Naive thymus-derived CD4-positive, alpha-beta T cell (primary cell): ENCODE data around the gene TRIM38. TPM values are rescaled to one million over a fixed set of nuclear protein-coding genes. Genes with fewer than 3 reads are reported as not detected.
"Not testable (repeated sequence)": the region's sequence is repeated elsewhere in the genome, so short reads cannot be mapped to it uniquely, and the experiment has no call there.

ENCODE experiments used
- ATAC-seq: fragments of 150-1000 bp; cut with Tn5 transposase; 2 replicates; pipeline ENCODE4 v1.10.0; 2021; ENCODE audit warnings: mild to moderate bottlenecking, moderate library complexity
- CTCF ChIA-PET: fragments of 350-600 bp; sonication (Branson Sonifier 250); formaldehyde crosslinking; loops from one replicate; lab custom pipeline; 2021; ENCODE audit warnings: antibody characterized with exemption; lab: Charles Lee
- POLR2A ChIA-PET: fragments of 350-600 bp; sonication (Branson Sonifier 250); formaldehyde crosslinking; loops from one replicate; lab custom pipeline; 2021; ENCODE audit warnings: antibody characterized with exemption, inconsistent platforms; lab: Charles Lee
- DNase-seq, 9 donors: peaks; one replicate each; pipeline versions ENCODE4 v3.0.0 to v3.0.0-alpha.2; 2020 to 2022; ENCODE audit warnings: mixed read lengths in 1 of 9
- H3K27ac ChIP-seq: one replicate; pipeline ENCODE4 v1.7.0; 2013; ENCODE audit warnings: mild to moderate bottlenecking, low read depth, low read length, moderate library complexity
- H3K27me3 ChIP-seq, 2 donors: one replicate each; pipeline ENCODE4 v1.7.0; 2013; ENCODE audit warnings: low read length in 2 of 2, mild to moderate bottlenecking in 2 of 2, moderate library complexity in 2 of 2; ENCODE audit not compliant: control insufficient read depth in 2 of 2, insufficient read depth in 2 of 2
- H3K36me3 ChIP-seq, 3 experiments: 1 replicate in 2 of 3; 2 replicates in 1 of 3; pipeline ENCODE4 v1.7.0; 2013; ENCODE audit warnings: low read length in 3 of 3, mild to moderate bottlenecking in 3 of 3, moderate library complexity in 1 of 3; ENCODE audit not compliant: insufficient read depth in 3 of 3, control insufficient read depth in 2 of 3
- H3K4me1 ChIP-seq, 2 donors: one replicate each; pipeline ENCODE4 v1.7.0; 2013; ENCODE audit warnings: low read length in 2 of 2, mild to moderate bottlenecking in 2 of 2, moderate library complexity in 1 of 2; ENCODE audit not compliant: control insufficient read depth in 2 of 2, insufficient read depth in 2 of 2
- H3K4me3 ChIP-seq: 2 replicates; pipeline ENCODE4 v1.7.0; 2013; ENCODE audit warnings: mild to moderate bottlenecking, low read length
- H3K9me3 ChIP-seq, 3 experiments: 1 replicate in 2 of 3; 2 replicates in 1 of 3; pipeline ENCODE4 v1.7.0; 2013; ENCODE audit warnings: low read length in 3 of 3; ENCODE audit not compliant: control insufficient read depth in 2 of 3
- H3K27ac Mint-ChIP-seq, 9 donors: one replicate each; pipeline ENCODE4 v1.8.0; 2020 to 2022; ENCODE audit warnings: mixed read lengths in 9 of 9, mild to moderate bottlenecking in 8 of 9, moderate library complexity in 5 of 9, inconsistent platforms in 2 of 9
- H3K27me3 Mint-ChIP-seq, 5 donors: one replicate each; pipeline ENCODE4 v1.8.0; 2021 to 2022; ENCODE audit warnings: mixed read lengths in 5 of 5, mild to moderate bottlenecking in 1 of 5
- H3K36me3 Mint-ChIP-seq, 5 donors: one replicate each; pipeline ENCODE4 v1.8.0; 2020 to 2022; ENCODE audit warnings: mixed read lengths in 5 of 5, mild to moderate bottlenecking in 3 of 5, inconsistent platforms in 1 of 5
- H3K4me1 Mint-ChIP-seq, 7 donors: one replicate each; pipeline ENCODE4 v1.8.0; 2020 to 2022; ENCODE audit warnings: mixed read lengths in 7 of 7, mild to moderate bottlenecking in 3 of 7, inconsistent platforms in 1 of 7
- H3K4me3 Mint-ChIP-seq, 10 donors: one replicate each; pipeline ENCODE4 v1.8.0; 2020 to 2022; ENCODE audit warnings: mild to moderate bottlenecking in 10 of 10, mixed read lengths in 10 of 10, moderate library complexity in 6 of 10, inconsistent platforms in 2 of 10
- H3K9me3 Mint-ChIP-seq, 11 donors: one replicate each; pipeline ENCODE4 v1.8.0; 2020 to 2022; ENCODE audit warnings: mixed read lengths in 11 of 11, mild to moderate bottlenecking in 4 of 11, inconsistent platforms in 1 of 11, moderate library complexity in 1 of 11
- intact Hi-C, 2 donors: fragments of 100-400 bp; cut with micrococcal nuclease; formaldehyde crosslinking; loops; one replicate each; pipeline ENCODE4 v1.15.1; 2023
- polyA plus RNA-seq, 2 donors: library from polyadenylated mRNA; unstranded; fragments of 300-500 nt; fragmentation: Illumina TruSeq; gene quantifications; one replicate each; pipeline ENCODE4 v1.2.3, GENCODE V29; 2021
- total RNA-seq, 6 experiments: library from RNA in 5 of 6; stranded (reverse) in 5 of 6; gene quantifications; 1 replicate in 5 of 6; 2 replicates in 1 of 6; pipeline ENCODE4 v1.2.3 and lab custom pipeline; 2021 to 2026

The TRIM38 gene
- total and polyA plus RNA-seq, 7 experiments from 2014 or later = 4.4 to 32.8 (median 24.5) TPM

- no peaks in the 10 kb centered on the region for H3K27me3 ChIP-seq
- Mint-ChIP-seq H3K4me1 (peaks cover 0 to 10% (median 2%) of the 10 kb centered on the region in 7 donors), H3K27ac (no peak overlapping the region), H3K4me3 (no peak overlapping the region), H3K27me3 (no peaks in the 10 kb centered on the region), H3K9me3 (no peaks in the 10 kb centered on the region), H3K36me3 (peaks cover 5 to 40% (median 17%) of the 10 kb centered on the region in 5 donors)
- H3K4me3 ChIP-seq = no peak overlapping the region
- intact Hi-C loops = loop anchor here in 1 of 2 donors (5.0 kb wide), 1 partner anchor 778 kb away; no protein-coding TSS in a partner anchor
- ChIA-PET POLR2A (interaction anchor here (0.6 to 2.7 kb wide), 3 partner anchors 9 to 69 kb away, joined by 3 to 12 read pairs (median 3); no protein-coding TSS in a partner anchor), CTCF (interaction anchor here (1.1 to 1.3 kb wide), 2 partner anchors 16 to 121 kb away, joined by 4 to 5 read pairs; no protein-coding TSS in a partner anchor)
- ATAC-seq (no peak), DNase-seq (no peak)
- H3K9me3 ChIP-seq = no peaks in the 10 kb centered on the region
- H3K27ac ChIP-seq = no peak overlapping the region
- peaks cover 0 to 15% (median 0%) of the 10 kb centered on the region in 3 experiments for H3K36me3 ChIP-seq
- no peaks in the 10 kb centered on the region for H3K4me1 ChIP-seq
Measured at GRCh38 chr6:26000366-26001144, 38.0 kb downstream of the TRIM38 start.

- Mint-ChIP-seq H3K27me3 (no peaks in the 10 kb centered on the region), H3K4me1 (peaks cover 4 to 15% (median 10%) of the 10 kb centered on the region in 7 donors), H3K36me3 (peaks cover under 1 to 38% (median 18%) of the 10 kb centered on the region in 5 donors), H3K27ac (no peak overlapping the region), H3K9me3 (no peaks in the 10 kb centered on the region), H3K4me3 (no peak overlapping the region)
- Histone ChIP-seq H3K27me3 (no peaks in the 10 kb centered on the region), H3K9me3 (no peaks in the 10 kb centered on the region), H3K4me1 (no peaks in the 10 kb centered on the region), H3K4me3 (no peak overlapping the region), H3K27ac (no peak overlapping the region), H3K36me3 (peaks cover 0 to 10% (median 0%) of the 10 kb centered on the region in 3 experiments)
- ATAC-seq = peak; percentile 63
- CTCF ChIA-PET = interaction anchor here (0.6 to 4.6 kb wide), 12 partner anchors 8 to 1557 kb away, joined by 3 to 48 read pairs (median 4); a partner anchor contains a TSS
- POLR2A ChIA-PET = interaction anchor here (0.8 to 12.4 kb wide), 7 partner anchors 10 to 122 kb away, joined by 3 to 166 read pairs (median 6); a partner anchor contains a TSS
- intact Hi-C loops = loop anchor here in 1 of 2 donors (1.0 to 5.0 kb wide), 3 partner anchors 14 to 781 kb away; a partner anchor contains a TSS
- DNase-seq = peak in 6 of 9 donors; percentile 34 to 44 (median 38)
Measured at GRCh38 chr6:26003102-26003694, 40.6 kb downstream of the TRIM38 start.

DNA sequence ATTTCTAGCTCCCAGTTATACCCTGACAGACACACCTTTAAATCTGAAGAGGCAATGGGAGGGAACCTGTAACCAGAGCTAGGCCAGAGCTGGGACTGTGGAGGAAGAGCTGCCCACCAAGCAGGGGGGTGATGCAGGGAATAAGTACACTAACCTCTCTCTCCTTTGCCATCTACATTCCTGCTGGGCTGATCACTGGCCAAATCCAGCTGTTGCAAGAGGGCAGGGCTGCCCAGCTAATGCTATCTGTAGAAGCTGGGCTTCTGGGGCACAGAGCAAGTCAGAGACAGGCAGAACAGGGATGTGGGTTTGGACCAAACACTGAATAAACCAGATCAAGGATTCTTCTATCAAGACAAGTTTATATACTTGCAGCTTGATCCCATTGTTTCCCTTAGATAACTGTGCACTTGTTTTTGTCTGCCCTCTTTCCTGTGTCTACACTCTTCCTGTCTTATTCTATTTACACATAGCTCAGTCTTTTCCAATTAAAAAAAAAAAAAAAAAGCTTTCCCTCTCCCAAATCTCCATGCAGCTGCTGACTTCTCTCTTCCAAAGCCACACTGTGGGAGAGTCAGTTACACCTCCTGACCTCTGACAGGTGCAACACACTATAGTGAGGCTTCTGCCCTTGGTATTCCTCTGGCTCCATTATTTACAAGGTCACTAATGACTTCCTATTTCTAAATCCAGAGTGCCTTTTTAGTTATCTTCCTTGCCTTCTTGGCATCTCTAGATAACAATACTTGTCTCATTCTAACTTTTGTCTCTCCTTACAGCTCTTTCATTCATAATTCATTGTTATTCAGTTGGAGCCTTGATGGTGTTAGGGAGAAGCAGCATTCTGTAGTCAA, 43.7 kb downstream of the TRIM38 start:
- H3K27me3 Mint-ChIP-seq = no peaks in the 10 kb centered on the region
- ATAC-seq (no peak), DNase-seq (no peak)
- H3K4me3 Mint-ChIP-seq = no peak overlapping the region
- Histone ChIP-seq H3K4me3 (no peak overlapping the region), H3K36me3 (no peaks in the 10 kb centered on the region), H3K4me1 (no peaks in the 10 kb centered on the region), H3K27ac (no peak overlapping the region), H3K27me3 (no peaks in the 10 kb centered on the region), H3K9me3 (no peaks in the 10 kb centered on the region)
- H3K4me1 Mint-ChIP-seq = peaks cover 0 to 15% (median 10%) of the 10 kb centered on the region in 7 donors
- H3K9me3 Mint-ChIP-seq = no peaks in the 10 kb centered on the region
- H3K27ac Mint-ChIP-seq = peak overlapping the region in 2 of 9 donors; percentile 27 to 34
- POLR2A ChIA-PET = interaction anchor here (0.6 to 12.4 kb wide), 3 partner anchors 8 to 588 kb away, joined by 3 to 166 read pairs (median 3); a partner anchor contains a TSS
- intact Hi-C loops = no loop called here
- CTCF ChIA-PET = interaction anchor here (0.6 to 1.9 kb wide), 5 partner anchors 14 to 287 kb away, joined by 3 to 6 read pairs (median 4); a partner anchor contains a TSS
- H3K36me3 Mint-ChIP-seq = peaks cover 0 to 10% (median 2%) of the 10 kb centered on the region in 5 donors

DNA sequence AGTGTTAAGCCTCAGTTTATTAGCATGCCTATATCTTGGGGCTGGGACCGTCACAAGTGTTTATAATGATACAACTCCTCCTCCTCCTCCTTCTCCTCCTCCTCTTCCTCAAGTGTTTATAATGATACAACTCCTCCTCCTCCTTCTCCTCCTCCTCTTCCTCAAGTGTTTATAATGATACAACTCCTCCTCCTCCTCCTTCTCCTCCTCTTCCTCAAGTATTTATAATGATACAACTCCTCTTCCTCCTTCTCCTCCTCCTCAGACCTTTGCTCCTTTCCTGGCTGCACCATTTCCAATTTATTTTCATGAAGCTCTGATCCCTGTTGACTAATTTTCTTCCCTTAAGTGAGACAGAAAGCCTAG, 44.3 kb downstream of the TRIM38 start:
- H3K9me3 ChIP-seq, intact Hi-C loops, H3K27me3 ChIP-seq, H3K4me3 Mint-ChIP-seq, H3K27ac ChIP-seq, H3K36me3 Mint-ChIP-seq, H3K4me1 ChIP-seq, ATAC-seq, H3K9me3 Mint-ChIP-seq, H3K36me3 ChIP-seq, DNase-seq, H3K4me3 ChIP-seq, H3K27me3 Mint-ChIP-seq: not testable (repeated sequence)
- ChIA-PET POLR2A (interaction anchor here (0.6 to 12.4 kb wide), 4 partner anchors 9 to 587 kb away, joined by 3 to 166 read pairs (median 4); a partner anchor contains a TSS), CTCF (interaction anchor here (0.6 to 1.9 kb wide), 3 partner anchors 13 to 24 kb away, joined by 3 to 6 read pairs (median 4); a partner anchor contains a TSS)
- H3K27ac Mint-ChIP-seq = peak overlapping the region in 1 of 9 donors; percentile 34
- H3K4me1 Mint-ChIP-seq = peaks cover 0 to 15% (median 10%) of the 10 kb centered on the region in 7 donors

DNA sequence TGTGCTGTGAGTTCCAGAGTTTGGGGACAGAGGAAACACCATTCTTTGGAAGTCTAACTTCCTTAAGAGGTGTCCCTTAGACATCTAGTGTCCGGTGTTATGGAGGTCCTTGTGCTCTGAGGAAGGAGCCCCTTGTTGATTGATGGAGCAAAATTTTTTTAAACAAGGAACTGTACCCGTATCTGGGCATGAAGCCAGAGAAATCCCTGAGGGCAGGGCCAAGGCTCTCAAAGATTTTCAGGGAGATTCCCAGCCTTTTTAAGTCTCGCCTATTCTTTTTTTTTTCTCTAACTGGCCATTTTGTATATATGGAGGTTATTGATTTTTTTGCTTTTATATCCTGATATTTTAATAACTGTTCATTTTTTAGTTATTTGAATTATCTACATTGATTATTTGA, 45.9 kb downstream of the TRIM38 start:
- Mint-ChIP-seq H3K27me3 (no peaks in the 10 kb centered on the region), H3K4me3 (no peak overlapping the region), H3K36me3 (peaks cover 0 to 7% (median 0%) of the 10 kb centered on the region in 5 donors), H3K9me3 (no peaks in the 10 kb centered on the region), H3K4me1 (peaks cover 0 to 15% (median 10%) of the 10 kb centered on the region in 7 donors), H3K27ac (no peak overlapping the region)
- Histone ChIP-seq H3K4me1 (no peaks in the 10 kb centered on the region), H3K9me3 (no peaks in the 10 kb centered on the region), H3K27me3 (no peaks in the 10 kb centered on the region), H3K36me3 (no peaks in the 10 kb centered on the region), H3K27ac (no peak overlapping the region), H3K4me3 (no peak overlapping the region)
- intact Hi-C loops = no loop called here
- ChIA-PET CTCF (interaction anchor here (4.7 kb wide), 1 partner anchor 15 kb away, joined by 18 read pairs; no protein-coding TSS in a partner anchor), POLR2A (interaction anchor here (0.5 to 29.9 kb wide), 5 partner anchors 11 to 122 kb away, joined by 3 to 2497 read pairs (median 5); a partner anchor contains a TSS)
- DNase-seq (no peak), ATAC-seq (no peak)
